ENCODE data around the gene BRD4. TPM values are rescaled to one million over a fixed set of nuclear protein-coding genes. Genes with fewer than 3 reads are reported as not detected.

The BRD4 gene
- total RNA-seq, 1 experiment from 2014 or later = 189 TPM

GRCh38 chr19:15259907-15260306 lies 72.4 kb downstream of the BRD4 start:
- Mint-ChIP-seq H3K9me3 (ENCODE audit: unreplicated experiment) (no peaks in the 10 kb centered on the region), H3K4me1 (ENCODE audit: insufficient read depth, unreplicated experiment) (no peaks in the 10 kb centered on the region), H3K36me3 (ENCODE audit: insufficient read depth, unreplicated experiment) (peaks cover 96% of the 10 kb centered on the region), H3K27ac (ENCODE audit: low read depth, unreplicated experiment) (no peak overlapping the region), H3K4me3 (ENCODE audit: unreplicated experiment) (no peak overlapping the region), H3K27me3 (ENCODE audit: insufficient read depth, unreplicated experiment) (no peaks in the 10 kb centered on the region)
- BruUV-seq (replicated peaks) = no TSS peak
- no peak for DNase-seq (ENCODE audit: unreplicated experiment)
- CTCF ChIA-PET = interaction anchor here (0.6 to 6.1 kb wide), 4 partner anchors 10 to 98 kb away, joined by 3 to 25 read pairs (median 6); no protein-coding TSS in a partner anchor
- intact Hi-C loops (cut with micrococcal nuclease) = no loop called here
- POLR2A ChIA-PET = interaction anchor here (0.6 to 0.9 kb wide), 2 partner anchors 20 to 108 kb away, joined by 3 read pairs; no protein-coding TSS in a partner anchor
- TF ChIP-seq, protein P1, sequence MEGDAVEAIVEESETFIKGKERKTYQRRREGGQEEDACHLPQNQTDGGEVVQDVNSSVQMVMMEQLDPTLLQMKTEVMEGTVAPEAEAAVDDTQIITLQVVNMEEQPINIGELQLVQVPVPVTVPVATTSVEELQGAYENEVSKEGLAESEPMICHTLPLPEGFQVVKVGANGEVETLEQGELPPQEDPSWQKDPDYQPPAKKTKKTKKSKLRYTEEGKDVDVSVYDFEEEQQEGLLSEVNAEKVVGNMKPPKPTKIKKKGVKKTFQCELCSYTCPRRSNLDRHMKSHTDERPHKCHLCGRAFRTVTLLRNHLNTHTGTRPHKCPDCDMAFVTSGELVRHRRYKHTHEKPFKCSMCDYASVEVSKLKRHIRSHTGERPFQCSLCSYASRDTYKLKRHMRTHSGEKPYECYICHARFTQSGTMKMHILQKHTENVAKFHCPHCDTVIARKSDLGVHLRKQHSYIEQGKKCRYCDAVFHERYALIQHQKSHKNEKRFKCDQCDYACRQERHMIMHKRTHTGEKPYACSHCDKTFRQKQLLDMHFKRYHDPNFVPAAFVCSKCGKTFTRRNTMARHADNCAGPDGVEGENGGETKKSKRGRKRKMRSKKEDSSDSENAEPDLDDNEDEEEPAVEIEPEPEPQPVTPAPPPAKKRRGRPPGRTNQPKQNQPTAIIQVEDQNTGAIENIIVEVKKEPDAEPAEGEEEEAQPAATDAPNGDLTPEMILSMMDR (IDR thresholded peaks at IDR 0.05; ENCODE audit: unreplicated experiment) = no peak

- no peak for DNase-seq (ENCODE audit: unreplicated experiment)
- TF ChIP-seq, protein P1 (IDR thresholded peaks at IDR 0.05; ENCODE audit: unreplicated experiment) = no peak
- no peaks in the 10 kb centered on the region for H3K4me1 Mint-ChIP-seq (ENCODE audit: insufficient read depth, unreplicated experiment)
- H3K27me3 Mint-ChIP-seq (ENCODE audit: insufficient read depth, unreplicated experiment) = no peaks in the 10 kb centered on the region
- ChIA-PET CTCF (interaction anchor here (0.6 to 6.1 kb wide), 3 partner anchors 8 to 67 kb away, joined by 4 to 25 read pairs (median 4); no protein-coding TSS in a partner anchor), POLR2A (no interaction called here)
- no peaks in the 10 kb centered on the region for H3K9me3 Mint-ChIP-seq (ENCODE audit: unreplicated experiment)
- no peak overlapping the region for H3K4me3 Mint-ChIP-seq (ENCODE audit: unreplicated experiment)
- H3K27ac Mint-ChIP-seq (ENCODE audit: low read depth, unreplicated experiment) = no peak overlapping the region
- H3K36me3 Mint-ChIP-seq (ENCODE audit: insufficient read depth, unreplicated experiment) = peaks cover 96% of the 10 kb centered on the region
- BruUV-seq (replicated peaks) = no TSS peak
- intact Hi-C loops (cut with micrococcal nuclease) = no loop called here
Measured at GRCh38 chr19:15257782-15258181, 74.6 kb downstream of the BRD4 start.

- no peaks in the 10 kb centered on the region for H3K9me3 Mint-ChIP-seq (ENCODE audit: unreplicated experiment)
- H3K36me3 Mint-ChIP-seq (ENCODE audit: insufficient read depth, unreplicated experiment) = peaks cover 96% of the 10 kb centered on the region
- POLR2A ChIA-PET = interaction anchor here (1.5 kb wide), 1 partner anchor 9 kb away, joined by 4 read pairs; no protein-coding TSS in a partner anchor
- DNase-seq (ENCODE audit: unreplicated experiment) = no peak
- H3K4me1 Mint-ChIP-seq (ENCODE audit: insufficient read depth, unreplicated experiment) = peaks cover 5% of the 10 kb centered on the region
- no peak overlapping the region for H3K4me3 Mint-ChIP-seq (ENCODE audit: unreplicated experiment)
- intact Hi-C loops (cut with micrococcal nuclease) = no loop called here
- TF ChIP-seq, protein P1 (IDR thresholded peaks at IDR 0.05; ENCODE audit: unreplicated experiment) = no peak
- H3K27me3 Mint-ChIP-seq (ENCODE audit: insufficient read depth, unreplicated experiment) = no peaks in the 10 kb centered on the region
- no peak overlapping the region for H3K27ac Mint-ChIP-seq (ENCODE audit: low read depth, unreplicated experiment)
- BruUV-seq (replicated peaks) = no TSS peak
- CTCF ChIA-PET = no interaction called here
Measured at GRCh38 chr19:15256708-15257331, 75.5 kb downstream of the BRD4 start.

GRCh38 chr19:15255359-15255990 lies 76.9 kb downstream of the BRD4 start:
- POLR2A ChIA-PET = no interaction called here
- Mint-ChIP-seq H3K27ac (ENCODE audit: low read depth, unreplicated experiment) (no peak overlapping the region), H3K9me3 (ENCODE audit: unreplicated experiment) (no peaks in the 10 kb centered on the region), H3K4me3 (ENCODE audit: unreplicated experiment) (no peak overlapping the region), H3K36me3 (ENCODE audit: insufficient read depth, unreplicated experiment) (peaks cover 93% of the 10 kb centered on the region), H3K27me3 (ENCODE audit: insufficient read depth, unreplicated experiment) (no peaks in the 10 kb centered on the region), H3K4me1 (ENCODE audit: insufficient read depth, unreplicated experiment) (peaks cover 10% of the 10 kb centered on the region)
- TF ChIP-seq, protein P1 (IDR thresholded peaks at IDR 0.05; ENCODE audit: unreplicated experiment) = no peak
- CTCF ChIA-PET = interaction anchor here (0.6 kb wide), 4 partner anchors 26 to 149 kb away, joined by 3 read pairs; no protein-coding TSS in a partner anchor
- TSS peak; percentile 79 for BruUV-seq (replicated peaks)
- no peak for DNase-seq (ENCODE audit: unreplicated experiment)
- intact Hi-C loops (cut with micrococcal nuclease) = no loop called here
